HG03097 (cell line): Measurements from ENCODE around the gene TMOD4.
"Not testable (repeated sequence)": the region's sequence is repeated elsewhere in the genome, so short reads cannot be mapped to it uniquely, and the experiment has no call there.

ENCODE experiments used
- ATAC-seq: cut with Tn5 transposase; IDR thresholded peaks from one replicate; pipeline ENCODE4 v1.9.1; 2021; ENCODE audit not compliant: unreplicated experiment, low FRiP score

The TMOD4 gene

DNA sequence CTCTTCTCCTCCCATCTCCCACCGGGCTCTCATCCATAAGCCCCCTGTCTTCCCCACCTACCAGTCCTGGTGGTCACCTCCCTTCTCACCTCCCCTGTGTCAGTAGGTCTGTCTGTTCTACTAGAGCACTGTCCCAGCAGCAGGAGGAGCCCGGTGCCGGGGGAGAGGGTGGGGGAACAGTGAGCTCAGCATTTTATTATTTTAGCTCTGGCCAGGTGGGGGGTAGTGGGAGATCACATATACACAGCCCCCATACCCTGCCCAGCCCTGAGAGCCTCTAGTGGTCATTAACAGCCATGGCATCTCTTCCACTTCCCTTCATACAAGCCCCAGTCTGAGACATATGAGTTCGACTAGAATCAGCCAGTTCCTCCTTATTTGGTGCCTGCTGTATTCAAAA lies at the start of gene TMOD4:
TSS of gene TMOD4 (minus strand) at position 119 of the 400 bp plus-strand sequence. CDS start 1,106 bp downstream, outside the sequence.
- ATAC-seq, result no peak

DNA sequence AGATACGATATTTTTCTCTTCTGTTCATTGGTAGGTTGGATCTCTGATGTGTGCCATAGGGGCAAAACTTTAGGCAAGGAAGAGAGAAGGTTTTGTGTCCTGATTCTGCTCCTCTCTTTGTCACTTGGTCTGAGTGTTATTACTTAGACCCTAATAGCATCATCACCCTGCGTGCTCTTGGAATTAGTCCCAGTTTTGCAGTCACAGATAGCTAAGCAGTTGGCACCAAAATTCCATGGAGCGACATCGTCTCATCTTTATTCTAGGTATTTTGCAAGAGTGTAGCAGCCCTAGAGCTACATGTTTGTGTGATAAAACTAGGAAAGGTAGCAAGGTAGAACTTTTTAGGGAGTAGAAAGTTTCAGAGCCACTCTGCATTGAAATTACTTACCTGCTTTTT lies 46.3 kb upstream of the TMOD4 start:
- ATAC-seq, result no peak

DNA sequence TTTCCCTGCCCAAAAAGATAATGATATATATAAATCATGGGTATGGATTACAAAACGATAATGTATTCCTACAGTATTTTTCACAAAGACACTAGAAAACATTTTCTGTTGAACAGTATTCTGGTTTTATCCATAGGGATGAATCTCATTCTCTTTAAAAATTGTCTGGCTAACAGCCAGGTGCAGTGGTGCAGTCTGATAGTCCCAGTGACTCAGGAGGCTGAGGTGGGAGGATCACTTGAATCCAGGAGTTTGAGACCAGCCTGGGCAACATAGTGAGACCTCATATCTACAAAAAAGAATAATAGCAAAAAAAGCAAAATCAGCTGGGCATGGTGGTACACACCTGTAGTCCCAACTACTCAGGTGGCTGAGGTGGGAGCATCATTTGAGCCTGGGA lies 45.8 kb upstream of the TMOD4 start:
- ATAC-seq, result no peak

DNA sequence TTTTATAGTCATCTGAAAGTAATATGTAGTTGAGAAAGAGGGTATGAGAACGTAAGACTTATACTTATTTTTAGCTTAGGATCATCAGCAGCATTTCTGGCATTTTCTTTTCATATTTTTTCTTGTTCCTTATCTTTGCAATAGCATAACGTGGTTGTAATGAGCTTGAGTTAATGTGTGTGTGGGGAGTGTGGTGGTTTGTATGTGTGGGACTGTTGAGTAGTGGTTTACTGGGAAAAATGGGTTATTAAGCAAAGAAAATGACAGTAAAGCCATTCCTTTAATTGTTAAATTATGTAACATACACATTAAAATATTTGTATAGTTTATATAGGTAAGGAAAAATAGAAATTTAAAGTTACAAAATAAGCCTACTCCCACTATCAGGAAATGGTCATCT lies 37.8 kb upstream of the TMOD4 start:
- ATAC-seq, result no peak

DNA sequence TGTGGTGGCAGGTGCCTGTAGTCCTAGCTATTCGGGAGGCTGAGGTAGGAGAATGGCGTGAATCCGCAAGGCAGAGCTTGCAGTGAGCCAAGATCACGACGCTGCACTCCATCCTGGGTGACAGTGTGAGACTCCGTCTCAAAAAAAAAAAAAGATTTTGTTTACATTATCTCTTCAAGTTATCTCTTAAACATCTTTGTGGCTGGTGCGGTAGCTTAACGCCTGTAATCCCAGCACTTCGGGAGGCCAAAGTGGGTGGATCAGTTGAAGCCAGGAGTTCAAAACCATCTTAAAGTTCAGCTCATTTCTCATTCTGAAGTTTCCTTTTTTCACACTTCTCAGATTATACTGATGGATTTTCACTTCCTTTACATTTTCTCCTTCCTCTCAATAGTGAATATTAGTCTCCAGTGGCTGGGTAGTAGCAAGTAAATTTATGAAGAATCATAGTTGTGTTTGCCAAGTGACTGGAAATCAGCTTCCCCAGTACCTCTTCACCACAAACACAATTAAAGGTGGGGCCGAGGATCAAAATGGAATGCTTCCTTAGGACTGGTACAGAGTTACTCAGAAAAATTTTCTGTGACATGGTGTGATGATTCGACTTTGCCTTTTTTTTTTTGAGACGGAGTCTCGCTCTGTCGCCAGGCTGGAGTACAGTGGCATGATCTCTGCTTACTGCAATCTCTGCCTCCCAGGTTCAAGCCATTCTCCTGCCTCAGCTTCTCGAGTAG lies 36.4 kb upstream of the TMOD4 start:
- ATAC-seq, result no peak

DNA sequence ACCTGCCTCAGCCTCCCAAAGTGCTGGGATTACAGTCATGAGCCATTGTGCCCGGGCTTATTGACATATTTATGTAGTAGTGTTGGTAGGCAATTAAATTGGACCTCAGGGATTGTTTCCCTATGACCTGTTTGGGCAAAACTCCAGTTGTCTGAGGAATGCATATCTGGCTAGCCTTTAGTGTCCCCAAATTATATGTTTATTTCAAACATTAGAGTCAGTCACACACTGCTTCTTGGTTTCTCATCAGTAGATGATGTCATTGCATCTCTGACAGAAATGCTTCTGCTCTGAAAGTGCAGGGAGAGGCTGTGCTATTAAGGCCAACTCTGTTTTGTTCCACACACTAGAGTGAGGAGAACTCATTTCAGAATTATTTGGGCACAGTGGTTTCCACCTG lies 35.0 kb upstream of the TMOD4 start:
- no peak for ATAC-seq

DNA sequence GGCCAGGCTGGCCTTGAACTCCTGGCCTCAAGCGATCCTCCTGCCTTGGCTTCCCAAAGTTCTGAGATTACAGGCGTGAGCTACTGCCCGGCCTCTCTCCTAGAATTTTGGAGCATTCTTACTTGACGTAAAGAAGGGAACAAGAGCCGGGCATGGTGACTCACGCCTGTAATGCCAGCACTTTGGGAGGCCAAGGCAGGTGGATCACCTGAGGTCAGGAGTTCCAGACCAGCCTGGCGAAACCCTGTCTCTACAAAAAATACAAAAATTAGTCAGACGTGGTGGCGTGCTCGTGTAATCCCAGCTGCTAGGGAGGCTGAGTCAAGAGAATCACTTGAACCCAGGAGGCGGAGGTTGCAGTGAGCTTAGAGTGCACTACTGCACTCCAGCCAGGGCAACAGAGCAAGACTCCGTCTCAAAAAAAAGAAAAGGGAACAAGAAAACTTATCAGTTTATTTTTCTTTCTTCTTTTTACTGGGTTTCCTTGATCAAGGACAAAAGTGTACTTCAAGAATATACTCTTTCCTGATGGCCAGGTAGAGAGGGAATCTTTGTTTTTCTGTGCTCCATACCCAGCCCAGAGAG lies 29.7 kb upstream of the TMOD4 start:
- ATAC-seq, result not testable (repeated sequence)

DNA sequence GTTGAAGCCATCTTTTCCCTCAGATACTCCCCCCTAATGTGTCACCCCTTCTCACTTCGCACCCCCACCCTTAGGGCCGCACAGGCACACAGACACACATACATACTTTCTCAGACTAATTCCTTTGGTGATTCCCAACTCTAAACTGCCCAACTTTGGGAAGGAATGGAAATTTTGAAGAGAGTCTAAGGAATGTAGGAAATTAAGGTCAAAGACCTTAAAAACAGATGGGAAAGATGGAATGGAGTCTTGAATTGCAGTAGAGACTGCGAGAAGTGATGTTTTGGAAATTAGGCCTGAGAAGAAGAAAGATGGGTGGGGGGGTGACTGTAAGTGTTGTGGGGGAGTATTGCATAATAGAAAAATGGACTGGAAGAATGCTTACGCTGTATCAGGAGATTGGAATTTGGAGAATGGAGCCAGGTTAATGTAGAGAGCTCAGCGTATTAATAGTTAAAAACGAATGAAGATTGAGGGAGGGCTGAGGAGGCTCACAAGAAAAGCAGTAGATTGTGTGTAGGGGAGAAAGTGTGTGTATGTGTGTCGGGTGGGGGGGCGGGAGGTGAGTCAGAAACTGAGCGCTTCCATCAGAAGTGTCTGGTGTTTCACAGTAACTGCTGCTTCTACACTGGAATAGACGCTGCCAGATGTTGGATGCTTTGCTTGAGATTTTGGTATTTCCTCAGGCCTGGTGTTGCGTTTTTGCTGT lies 24.2 kb upstream of the TMOD4 start:
- no peak for ATAC-seq

DNA sequence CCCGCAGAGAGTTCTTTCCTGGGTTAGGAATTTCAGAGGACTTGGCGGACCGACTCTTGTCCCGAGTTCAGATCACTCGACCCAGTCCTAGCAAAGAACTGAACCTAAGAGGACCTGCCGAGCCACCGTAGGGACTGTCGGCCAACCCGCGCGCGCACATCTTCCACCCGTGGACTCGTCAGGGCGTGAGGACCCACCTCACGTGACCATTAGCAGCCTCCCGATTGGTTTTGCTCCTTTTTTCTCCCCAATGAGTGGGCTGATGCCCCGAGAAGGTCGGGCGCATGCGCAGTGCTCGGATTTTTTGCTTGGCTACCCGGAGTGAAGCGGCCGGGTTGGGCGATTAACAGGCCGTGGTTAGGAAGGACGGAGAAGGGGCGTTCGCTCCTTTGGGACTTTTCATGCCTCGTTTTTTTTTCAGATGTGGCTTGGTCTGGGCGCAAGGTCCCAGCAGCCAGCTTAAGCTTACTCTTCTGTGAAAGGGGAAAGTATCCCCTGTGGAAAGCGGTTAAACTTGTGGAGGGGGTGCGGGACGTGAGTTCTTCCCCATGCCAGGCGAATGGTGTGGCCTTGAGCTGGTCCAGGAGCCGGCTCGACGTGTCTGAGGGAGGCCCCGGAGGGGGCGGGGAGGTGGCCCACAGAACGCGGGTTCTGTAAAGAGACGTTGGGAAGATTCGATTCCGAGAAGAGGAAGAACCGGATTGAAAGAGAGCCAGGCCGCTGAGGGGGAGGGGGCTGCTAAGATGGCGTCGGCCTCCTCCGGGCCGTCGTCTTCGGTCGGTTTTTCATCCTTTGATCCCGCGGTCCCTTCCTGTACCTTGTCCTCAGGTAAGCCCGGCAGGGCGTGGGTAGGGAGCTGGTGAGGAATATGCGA lies 22.7 kb upstream of the TMOD4 start, which contains the start of gene PIP5K1A:
TSS of gene PIP5K1A (plus strand) at position 299 of the 874 bp plus-strand sequence. CDS start at position 744, 445 bp downstream.
- peak; percentile 88 for ATAC-seq

DNA sequence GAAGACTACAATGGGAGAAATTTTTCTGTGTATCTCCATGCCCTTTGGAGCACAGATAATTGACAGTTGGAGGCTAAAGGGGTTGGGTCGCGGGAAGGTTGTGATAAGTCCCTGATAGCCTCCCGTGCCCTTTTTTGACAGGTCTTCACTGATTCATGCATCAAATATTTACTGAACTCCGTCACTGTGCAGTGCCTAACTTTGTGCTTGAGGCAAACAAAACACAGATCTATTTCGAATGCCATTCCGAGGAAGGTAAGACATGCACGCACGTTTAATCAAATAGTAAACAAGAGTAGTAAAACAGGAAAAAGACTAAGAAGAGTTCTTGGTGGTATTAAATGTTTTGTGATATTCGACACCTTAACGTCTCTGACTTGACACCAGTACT lies 22.1 kb upstream of the TMOD4 start:
- no peak for ATAC-seq

DNA sequence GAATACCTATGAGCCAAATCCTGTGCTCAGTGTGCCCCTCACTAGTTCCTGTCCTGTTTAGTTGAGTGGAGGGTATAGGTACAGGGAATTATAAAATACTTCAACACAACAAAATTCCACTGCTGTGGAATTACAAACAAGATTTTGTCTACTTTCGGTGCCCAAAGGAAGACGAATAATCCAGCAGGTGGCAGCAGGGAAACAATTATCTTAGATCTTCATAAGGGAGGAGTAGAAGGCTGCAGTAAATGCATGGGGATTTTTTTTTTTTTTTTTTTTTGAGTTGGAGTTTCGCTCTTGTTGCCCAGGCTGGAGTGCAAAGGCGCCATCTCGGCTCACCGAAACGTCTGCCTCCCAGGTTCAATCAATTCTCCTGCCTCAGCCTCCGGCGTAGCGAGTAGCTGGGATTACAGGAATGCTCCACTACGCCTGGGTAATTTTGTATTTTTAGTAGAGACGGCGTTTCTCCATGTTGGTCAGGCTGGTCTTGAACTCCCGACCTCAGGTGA lies 20.6 kb upstream of the TMOD4 start:
- ATAC-seq, result no peak

DNA sequence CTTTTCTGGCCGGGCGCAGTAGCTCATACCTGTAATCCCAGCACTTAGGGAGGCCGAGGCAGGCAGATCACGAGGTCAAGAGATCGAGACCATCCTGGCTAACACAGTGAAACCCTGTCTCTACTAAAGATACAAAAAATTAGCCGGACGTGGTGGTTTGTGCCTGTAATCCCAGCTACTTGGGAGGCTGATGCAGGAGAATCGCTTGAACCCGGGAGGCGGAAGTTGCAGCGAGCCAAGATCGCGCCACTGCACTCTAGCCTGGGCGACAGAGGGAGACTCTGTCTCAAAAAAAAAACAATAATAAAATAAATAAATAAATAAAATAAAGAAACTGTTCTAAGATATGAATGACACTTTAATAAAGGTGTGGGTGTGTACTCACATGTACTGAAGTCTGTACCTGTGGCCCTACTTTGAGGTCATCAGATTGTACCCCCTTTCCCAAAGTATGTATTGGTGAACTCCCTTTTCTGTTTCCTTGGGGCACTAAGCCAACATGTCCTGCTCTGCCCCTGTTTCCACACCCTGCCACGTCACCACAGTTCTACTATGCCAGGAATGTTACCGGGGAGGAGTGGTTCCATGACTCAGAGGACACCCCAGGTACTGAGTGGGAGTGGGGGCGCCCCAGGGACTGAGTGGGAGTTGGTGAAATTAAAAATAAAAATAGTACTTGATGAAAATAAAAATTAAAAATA lies 19.3 kb upstream of the TMOD4 start:
- ATAC-seq, result not testable (repeated sequence)

DNA sequence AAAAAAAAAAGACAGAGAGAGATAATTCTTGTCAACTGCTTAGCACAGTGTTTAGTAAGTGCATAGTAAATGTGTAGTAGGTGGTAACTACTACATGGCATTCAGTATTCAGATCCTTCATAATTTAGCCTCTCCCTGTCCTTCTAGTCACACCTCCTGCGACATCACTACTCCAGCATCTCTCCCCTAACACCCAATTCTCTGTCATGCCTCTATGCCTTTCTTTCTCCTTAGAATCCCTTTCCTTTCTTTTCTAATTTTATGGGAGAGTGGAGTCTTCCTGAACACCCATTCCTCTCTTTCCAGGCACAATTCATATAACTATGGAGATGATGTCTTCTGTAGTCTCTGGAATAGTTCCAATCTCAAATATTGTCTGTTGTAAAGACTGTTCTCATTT lies 18.1 kb upstream of the TMOD4 start:
- no peak for ATAC-seq

DNA sequence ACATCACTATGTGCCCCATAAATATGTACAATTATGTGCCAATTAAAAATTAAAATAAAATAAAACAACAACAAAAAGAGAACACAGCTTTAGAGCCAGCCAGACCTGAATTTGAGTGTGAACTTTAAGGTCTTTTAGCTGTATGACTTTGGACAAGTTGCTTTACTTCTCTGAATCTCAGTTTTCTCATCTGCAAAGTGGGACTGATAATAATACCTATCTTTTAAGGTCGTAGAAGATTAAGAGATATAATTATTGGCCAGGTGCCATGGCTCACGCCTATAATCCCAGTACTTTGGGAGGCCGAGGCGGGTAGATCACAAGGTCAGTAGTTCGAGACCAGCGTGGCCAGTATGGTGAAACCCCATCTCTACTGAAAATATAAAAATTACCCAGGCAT lies 17.5 kb upstream of the TMOD4 start:
- ATAC-seq, result no peak

DNA sequence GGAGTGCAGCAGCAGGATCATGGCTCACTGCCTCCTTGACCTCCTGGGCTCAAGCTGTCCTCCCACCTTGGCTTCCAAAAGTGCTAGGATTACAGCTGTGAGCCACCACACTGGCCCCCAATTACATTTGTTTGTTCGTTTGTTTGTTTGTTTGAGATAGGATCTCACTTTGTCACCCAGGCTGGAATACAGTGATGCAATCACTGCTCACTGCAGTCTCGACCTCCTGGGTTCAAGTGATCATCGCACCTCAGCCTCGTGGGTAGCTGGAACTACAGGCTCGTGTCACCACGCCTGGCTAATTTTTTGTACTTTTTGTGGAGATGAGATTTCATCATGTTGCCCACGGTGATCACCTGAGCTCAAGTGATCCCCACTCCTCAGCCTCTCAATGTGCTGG lies 16.3 kb upstream of the TMOD4 start:
- ATAC-seq, result no peak

DNA sequence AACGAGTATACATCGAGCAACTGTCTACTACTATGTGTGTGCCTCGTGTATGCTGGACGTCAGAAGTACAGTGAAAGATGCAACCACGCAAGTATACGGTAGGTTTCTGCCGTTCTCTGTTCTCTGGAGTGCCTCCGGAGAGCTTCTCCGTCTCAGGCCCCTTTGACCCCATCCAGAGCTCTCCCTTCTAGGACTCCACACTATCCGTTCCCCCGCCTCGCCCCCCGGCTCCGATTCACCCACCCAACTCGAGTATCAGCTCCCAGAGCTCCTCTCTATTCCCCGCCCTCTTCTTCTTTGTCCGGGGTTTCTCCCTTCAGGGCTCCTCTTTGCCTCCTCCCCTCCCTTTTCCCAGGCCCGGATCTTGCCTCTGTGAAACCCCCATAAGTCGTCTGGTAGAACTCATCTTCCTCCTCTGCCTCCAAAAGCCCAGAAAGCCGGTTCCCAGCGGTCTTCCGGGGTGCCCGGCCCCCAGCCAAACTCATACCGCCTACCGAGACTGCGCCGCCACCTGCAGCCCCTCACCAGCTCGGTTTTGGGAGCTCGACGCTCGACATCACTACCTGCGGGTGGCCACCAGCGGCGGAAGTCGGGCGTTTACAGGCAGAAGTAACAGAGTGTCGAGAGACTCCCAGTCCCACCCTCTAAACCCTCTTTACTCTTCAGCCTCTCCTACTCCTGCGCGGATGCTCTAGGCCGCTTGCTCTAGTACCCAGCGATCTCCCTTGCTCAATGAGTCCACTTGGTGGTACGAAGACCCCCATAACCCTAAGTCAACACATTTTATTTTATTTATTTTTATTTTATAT lies 14.1 kb upstream of the TMOD4 start, which contains the start of gene VPS72:
TSS of gene VPS72 (minus strand) at position 561 of the 809 bp plus-strand sequence. CDS start at position 485, 76 bp downstream.
- ATAC-seq, result peak; percentile 77

DNA sequence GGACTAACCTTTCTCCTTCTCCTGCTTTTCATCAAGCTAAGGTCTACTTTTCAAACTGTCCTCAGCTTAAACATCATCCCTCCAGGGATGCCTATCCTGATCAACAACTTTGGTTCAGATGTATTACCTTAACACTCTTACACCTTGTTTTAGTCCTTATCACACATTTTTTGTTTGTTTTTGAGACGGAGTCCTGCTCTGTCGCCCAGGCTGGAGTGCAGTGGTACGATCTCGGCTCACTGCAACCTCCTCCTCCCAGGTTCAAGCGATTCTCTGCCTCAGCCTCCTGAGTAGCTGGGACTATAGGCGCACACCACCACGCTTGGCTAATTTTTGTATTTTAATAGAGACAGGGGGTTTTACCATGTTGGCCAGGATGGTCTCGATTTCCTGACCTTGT lies 12.9 kb upstream of the TMOD4 start:
- not testable (repeated sequence) for ATAC-seq

DNA sequence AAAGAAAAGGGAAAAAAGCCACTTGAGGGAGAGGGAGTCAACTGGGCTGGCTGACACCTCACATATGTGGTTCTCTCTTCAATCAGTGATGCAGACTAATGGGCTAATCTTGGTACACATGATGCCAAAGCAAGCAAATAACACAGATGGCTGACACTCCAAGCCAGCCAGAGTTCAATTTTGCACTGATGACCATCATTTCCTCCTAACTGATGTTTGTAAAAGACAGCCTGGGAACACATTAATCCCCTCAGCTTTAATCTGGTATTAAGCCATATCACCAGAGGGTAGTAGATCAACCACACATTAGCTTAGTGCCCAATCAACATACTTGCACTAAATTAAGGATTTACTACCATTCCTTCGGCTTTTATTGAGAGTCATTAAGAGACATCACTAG lies 11.4 kb upstream of the TMOD4 start:
- ATAC-seq, result no peak

DNA sequence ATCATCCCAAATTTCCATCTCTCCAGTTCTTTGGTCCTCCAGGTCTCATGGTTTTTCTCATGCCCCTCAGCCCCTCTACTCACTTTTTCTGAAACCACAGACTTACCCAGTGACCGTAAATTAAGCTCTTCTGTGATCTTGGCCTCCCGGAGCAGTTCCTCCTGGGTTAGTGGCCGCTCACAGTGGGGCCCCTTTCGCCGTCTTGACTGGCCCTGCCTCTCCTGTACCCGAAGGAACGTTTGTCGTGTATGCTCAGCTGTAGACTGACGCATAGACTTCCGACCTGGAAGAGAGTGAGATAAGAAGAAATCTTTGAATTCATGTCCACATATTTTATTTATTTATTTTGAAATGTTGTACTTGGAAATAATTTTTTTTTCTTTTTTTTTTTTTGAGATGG lies 8.4 kb upstream of the TMOD4 start:
- no peak for ATAC-seq
